ENCODE results near the gene PARD3. TPM values are rescaled to one million over a fixed set of nuclear protein-coding genes. Genes with fewer than 3 reads are reported as not detected.

The PARD3 gene
- total RNA-seq, 1 experiment from 2014 or later: 154 TPM

- Histone ChIP-seq H3K27me3 (ENCODE audit: low read length) (no peaks in the 10 kb centered on the region), H3K27ac (ENCODE audit: low read length) (no peak overlapping the region), H3K9me2 (replicated peaks; ENCODE audit: low read length) (0 out of 2 replicates have a peak, but pooled peaks cover 3% of the 10 kb centered on the region), H4K20me1 (ENCODE audit: low read length) (no peaks in the 10 kb centered on the region), H3K9me3 (ENCODE audit: low read length) (no peaks in the 10 kb centered on the region), H3K4me2 (ENCODE audit: low read length) (no peak overlapping the region), H3F3A (ENCODE audit: low read length, unreplicated experiment) (no peaks in the 10 kb centered on the region), H3K79me2 (ENCODE audit: low read length) (peaks cover 49% of the 10 kb centered on the region), H2AFZ (ENCODE audit: low read length) (no peak overlapping the region), H3K4me3 (ENCODE audit: low read length) (no peak overlapping the region), H3K36me3 (ENCODE audit: low read depth, low read length) (no peaks in the 10 kb centered on the region), H3K9ac (ENCODE audit: low read length) (no peak overlapping the region), H3K4me1 (ENCODE audit: insufficient read depth, low read length) (no peaks in the 10 kb centered on the region)
- BruUV-seq (replicated peaks): no TSS peak
- intact Hi-C loops (cut with micrococcal nuclease): no loop called here
- POLR2A ChIA-PET (ENCODE audit: unreplicated experiment): no interaction called here
- CTCF ChIA-PET: no interaction called here
- no peak for TF ChIP-seq EZH2 (IDR thresholded peaks at IDR 0.05; ENCODE audit: low read length, unreplicated experiment)
- TF ChIP-seq EZH2phosphoT487 (IDR thresholded peaks at IDR 0.05; ENCODE audit: borderline replicate concordance, low read length): no peak
- TF ChIP-seq, protein P1, sequence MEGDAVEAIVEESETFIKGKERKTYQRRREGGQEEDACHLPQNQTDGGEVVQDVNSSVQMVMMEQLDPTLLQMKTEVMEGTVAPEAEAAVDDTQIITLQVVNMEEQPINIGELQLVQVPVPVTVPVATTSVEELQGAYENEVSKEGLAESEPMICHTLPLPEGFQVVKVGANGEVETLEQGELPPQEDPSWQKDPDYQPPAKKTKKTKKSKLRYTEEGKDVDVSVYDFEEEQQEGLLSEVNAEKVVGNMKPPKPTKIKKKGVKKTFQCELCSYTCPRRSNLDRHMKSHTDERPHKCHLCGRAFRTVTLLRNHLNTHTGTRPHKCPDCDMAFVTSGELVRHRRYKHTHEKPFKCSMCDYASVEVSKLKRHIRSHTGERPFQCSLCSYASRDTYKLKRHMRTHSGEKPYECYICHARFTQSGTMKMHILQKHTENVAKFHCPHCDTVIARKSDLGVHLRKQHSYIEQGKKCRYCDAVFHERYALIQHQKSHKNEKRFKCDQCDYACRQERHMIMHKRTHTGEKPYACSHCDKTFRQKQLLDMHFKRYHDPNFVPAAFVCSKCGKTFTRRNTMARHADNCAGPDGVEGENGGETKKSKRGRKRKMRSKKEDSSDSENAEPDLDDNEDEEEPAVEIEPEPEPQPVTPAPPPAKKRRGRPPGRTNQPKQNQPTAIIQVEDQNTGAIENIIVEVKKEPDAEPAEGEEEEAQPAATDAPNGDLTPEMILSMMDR (conservative IDR thresholded peaks at IDR 0.05; ENCODE audit: low read depth, low read length): no peak
- no peak for DNase-seq
- no peak for ATAC-seq
Measured at GRCh38 chr10:34596351-34596750, 218.7 kb downstream of the PARD3 start.

DNA sequence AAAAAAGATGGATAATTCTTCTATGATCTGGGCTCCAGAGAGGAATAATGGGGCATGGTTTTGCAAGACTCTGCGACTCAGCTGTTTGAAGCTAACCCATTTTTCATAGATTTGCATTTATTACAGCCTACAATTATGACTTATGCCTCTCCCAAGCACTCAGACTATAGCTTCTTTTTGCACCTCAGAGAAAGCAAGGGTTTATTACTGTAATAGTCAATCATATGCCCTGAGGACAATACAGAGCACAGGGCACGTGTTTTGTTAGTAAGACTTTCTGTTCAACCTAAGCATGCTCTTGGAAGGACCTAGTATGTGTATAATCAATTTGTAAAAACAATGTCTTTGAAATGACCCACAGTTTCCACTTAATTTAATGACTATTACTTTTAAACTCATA lies 221.2 kb downstream of the PARD3 start:
- Histone ChIP-seq H3K9ac (ENCODE audit: low read length) (no peak overlapping the region), H3K79me2 (ENCODE audit: low read length) (peaks cover 58% of the 10 kb centered on the region), H3K36me3 (ENCODE audit: low read depth, low read length) (no peaks in the 10 kb centered on the region), H3K27ac (ENCODE audit: low read length) (no peak overlapping the region), H3K27me3 (ENCODE audit: low read length) (no peaks in the 10 kb centered on the region), H4K20me1 (ENCODE audit: low read length) (no peaks in the 10 kb centered on the region), H3F3A (ENCODE audit: low read length, unreplicated experiment) (no peaks in the 10 kb centered on the region), H3K9me2 (replicated peaks; ENCODE audit: low read length) (0 out of 2 replicates have a peak, but pooled peaks cover 3% of the 10 kb centered on the region), H3K4me1 (ENCODE audit: insufficient read depth, low read length) (no peaks in the 10 kb centered on the region), H2AFZ (ENCODE audit: low read length) (no peak overlapping the region), H3K4me2 (ENCODE audit: low read length) (no peak overlapping the region), H3K4me3 (ENCODE audit: low read length) (no peak overlapping the region), H3K9me3 (ENCODE audit: low read length) (no peaks in the 10 kb centered on the region)
- no peak for ATAC-seq
- no TSS peak for BruUV-seq (replicated peaks)
- DNase-seq: no peak
- TF ChIP-seq EZH2phosphoT487 (IDR thresholded peaks at IDR 0.05; ENCODE audit: borderline replicate concordance, low read length): no peak
- TF ChIP-seq, protein P1 (conservative IDR thresholded peaks at IDR 0.05; ENCODE audit: low read depth, low read length): no peak
- no peak for TF ChIP-seq EZH2 (IDR thresholded peaks at IDR 0.05; ENCODE audit: low read length, unreplicated experiment)
- POLR2A ChIA-PET (ENCODE audit: unreplicated experiment): no interaction called here
- CTCF ChIA-PET: no interaction called here
- intact Hi-C loops (cut with micrococcal nuclease): no loop called here

GRCh38 chr10:34593374-34593890 lies 221.7 kb downstream of the PARD3 start:
- no peaks in the 10 kb centered on the region for H3K9me3 ChIP-seq (ENCODE audit: low read length)
- no peak overlapping the region for H3K4me2 ChIP-seq (ENCODE audit: low read length)
- no peak overlapping the region for H3K9ac ChIP-seq (ENCODE audit: low read length)
- H3K36me3 ChIP-seq (ENCODE audit: low read depth, low read length): no peaks in the 10 kb centered on the region
- BruUV-seq (replicated peaks): no TSS peak
- peaks cover 60% of the 10 kb centered on the region for H3K79me2 ChIP-seq (ENCODE audit: low read length)
- H3K27ac ChIP-seq (ENCODE audit: low read length): no peak overlapping the region
- 0 out of 2 replicates have a peak, but pooled peaks cover 3% of the 10 kb centered on the region for H3K9me2 ChIP-seq (replicated peaks; ENCODE audit: low read length)
- ATAC-seq (no peak), DNase-seq (no peak)
- CTCF ChIA-PET: no interaction called here
- TF ChIP-seq, protein P1 (conservative IDR thresholded peaks at IDR 0.05; ENCODE audit: low read depth, low read length): no peak
- TF ChIP-seq EZH2 (IDR thresholded peaks at IDR 0.05; ENCODE audit: low read length, unreplicated experiment): no peak
- TF ChIP-seq EZH2phosphoT487 (IDR thresholded peaks at IDR 0.05; ENCODE audit: borderline replicate concordance, low read length): no peak
- POLR2A ChIA-PET (ENCODE audit: unreplicated experiment): interaction anchor here (0.6 kb wide), 1 partner anchor 467 kb away, joined by 4 read pairs; no protein-coding TSS in a partner anchor
- no peaks in the 10 kb centered on the region for H3K4me1 ChIP-seq (ENCODE audit: insufficient read depth, low read length)
- no peaks in the 10 kb centered on the region for H3F3A ChIP-seq (ENCODE audit: low read length, unreplicated experiment)
- intact Hi-C loops (cut with micrococcal nuclease): no loop called here
- no peaks in the 10 kb centered on the region for H3K27me3 ChIP-seq (ENCODE audit: low read length)
- H2AFZ ChIP-seq (ENCODE audit: low read length): no peak overlapping the region
- no peak overlapping the region for H3K4me3 ChIP-seq (ENCODE audit: low read length)
- H4K20me1 ChIP-seq (ENCODE audit: low read length): no peaks in the 10 kb centered on the region
